GF-D8 (cell line): ENCODE data around the gene SH3PXD2B.

Source experiments
- DNase-seq: peaks from one replicate; lab custom pipeline; 2025; lab: John Stamatoyannopoulos, UW

Gene SH3PXD2B

DNA sequence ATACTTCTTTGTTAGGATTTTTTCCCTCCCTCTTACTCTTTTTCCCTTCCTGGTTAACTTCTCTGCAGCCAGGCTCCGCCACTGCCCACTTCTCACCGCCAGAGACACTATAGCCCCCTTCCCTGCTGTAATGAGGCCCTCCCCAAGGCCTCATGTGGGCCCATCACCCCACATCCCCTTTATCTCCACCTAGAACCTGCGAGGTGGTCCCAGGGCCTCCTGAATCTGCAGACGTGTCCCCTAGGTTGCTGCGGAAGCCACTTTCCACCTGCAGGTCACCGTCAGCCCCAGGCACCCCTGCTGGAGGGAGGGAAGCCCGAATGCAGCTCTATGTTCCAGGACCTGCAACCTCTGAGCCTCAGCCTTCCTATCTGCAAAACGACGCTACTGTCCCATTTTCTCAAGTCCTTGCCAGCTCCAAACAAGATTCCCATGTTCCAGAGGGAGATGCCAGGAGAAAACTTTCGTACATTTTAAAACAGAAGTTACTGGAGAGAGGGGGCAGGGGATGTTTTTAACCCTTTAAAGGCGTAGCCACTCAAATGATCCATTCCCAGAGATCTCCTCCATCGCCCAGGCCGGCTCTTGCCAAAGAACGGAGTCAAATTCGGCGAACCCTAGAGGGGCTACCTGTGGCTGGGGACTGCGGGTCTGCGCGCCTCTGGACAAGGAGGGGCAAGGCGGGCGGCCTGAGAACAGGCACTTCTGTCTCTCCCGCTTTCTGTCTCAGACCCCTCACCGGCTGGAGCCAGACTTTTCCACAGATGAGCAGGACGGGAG is 929 bp downstream of the SH3PXD2B start:
- DNase-seq = no peak

DNA sequence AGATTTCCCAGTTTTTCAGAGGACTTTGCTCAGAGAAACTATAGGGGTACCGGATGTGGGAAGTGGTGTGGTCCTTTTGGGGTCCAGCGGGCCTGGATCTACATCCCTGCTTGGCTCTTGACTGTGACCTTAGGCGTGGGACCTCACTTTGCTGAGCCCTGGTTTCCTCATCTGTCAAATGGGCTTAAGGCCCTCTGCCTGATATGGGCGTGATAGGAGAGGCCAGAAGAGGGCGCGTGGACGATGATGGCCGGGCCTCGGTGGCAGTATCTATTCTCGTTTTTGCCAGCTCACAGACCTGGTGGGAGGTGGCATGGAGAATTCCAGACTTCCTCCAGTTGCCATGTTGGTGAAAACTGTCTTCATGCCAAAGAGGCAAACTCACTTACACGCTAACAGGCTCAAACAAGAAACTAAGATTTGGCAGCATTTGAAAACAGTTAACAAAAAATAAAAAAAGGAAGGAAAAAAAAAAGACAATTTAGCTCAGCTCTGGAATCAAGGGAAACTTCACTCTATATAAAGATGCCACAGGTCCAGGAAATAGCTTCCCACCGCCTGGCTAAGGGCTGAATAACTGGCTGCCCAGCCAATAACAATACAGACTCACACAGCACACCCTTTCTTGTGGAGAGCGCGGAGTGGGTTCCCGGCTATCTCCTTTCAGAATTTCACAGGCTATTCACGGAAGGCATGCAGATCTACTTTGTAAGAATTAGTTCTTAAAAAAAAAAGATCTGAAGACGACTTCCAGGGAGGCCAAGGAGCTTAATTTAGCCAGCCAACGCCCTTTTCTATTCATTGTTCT is 1.7 kb downstream of the SH3PXD2B start:
- DNase-seq = no peak

DNA sequence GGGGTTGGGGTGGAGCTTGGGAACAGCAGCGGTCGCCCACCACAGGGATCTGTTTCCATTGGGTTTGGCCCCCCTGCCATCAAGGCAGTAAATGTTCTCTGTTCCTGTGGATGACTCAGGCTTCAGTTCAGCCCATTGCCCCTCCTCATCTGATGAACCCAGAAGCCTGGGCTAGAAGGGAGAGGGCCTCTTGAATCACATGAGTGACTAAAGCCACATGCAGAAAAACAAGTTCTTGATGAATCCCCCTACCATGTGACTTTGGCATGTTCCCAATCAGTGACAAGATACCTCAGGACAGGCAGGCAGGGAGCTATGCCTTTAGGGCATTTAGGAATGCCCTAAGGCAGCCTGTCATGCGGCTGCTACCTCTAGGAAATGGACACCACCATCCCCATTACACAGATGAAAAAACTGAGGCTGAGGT is 2.5 kb downstream of the SH3PXD2B start:
- DNase-seq = no peak

DNA sequence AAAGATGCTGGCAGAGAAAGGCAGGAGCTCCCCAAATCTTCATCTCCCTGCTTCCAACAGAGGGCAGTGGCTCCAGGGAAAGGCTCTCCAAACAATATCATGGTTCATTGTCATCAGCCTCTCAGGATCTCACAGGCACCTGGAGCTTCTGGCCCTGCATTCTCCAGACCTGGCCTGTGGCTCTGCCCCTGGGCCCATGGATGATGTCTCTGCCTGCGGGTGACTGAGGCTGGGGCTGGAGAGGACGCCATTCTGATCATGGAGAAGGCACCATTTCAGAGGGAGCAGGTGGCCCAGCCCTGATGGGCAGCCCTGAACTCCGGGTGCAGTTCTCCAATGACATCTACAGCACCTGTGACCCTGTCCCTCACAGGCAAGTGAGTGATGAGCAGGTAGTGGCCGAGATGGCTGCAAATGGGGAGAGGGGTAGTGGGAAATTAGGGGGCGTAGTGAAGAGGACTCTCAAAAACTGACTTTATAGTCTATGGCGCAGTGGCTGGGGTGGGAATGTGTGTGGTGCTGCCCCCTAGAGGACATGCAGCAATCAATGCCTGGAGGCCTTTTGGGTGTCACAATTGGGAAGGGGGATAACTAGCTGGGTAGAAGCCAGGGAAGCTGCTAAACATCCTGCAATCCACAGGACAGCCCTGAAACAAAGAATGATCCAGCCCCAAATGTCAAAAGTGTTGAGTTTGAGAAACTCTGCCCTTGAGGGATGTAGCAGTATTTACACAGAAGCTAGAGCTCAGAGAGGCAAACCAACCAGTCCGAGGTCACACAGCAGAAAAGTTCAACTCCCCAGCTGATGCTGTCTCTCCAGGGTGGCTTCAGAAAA is 3.2 kb downstream of the SH3PXD2B start:
- no peak for DNase-seq

DNA sequence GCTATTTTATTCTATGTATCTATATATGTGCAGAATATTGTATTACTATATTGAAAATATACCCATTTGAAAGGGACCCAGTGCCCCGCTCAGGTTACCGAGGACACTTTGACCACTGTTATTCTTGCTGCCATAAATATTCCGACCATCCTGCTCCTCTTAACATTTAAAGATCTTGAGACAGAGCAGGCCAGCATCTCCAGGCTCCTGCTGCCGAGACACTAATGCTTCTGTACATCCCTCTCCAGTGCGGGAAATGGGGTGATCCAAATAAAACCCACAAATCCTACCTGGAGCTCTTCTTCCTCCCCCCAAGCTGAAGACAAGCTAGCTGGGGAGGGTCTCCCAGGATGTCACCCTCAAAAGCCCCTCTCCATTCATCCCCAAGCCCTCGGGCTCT is 3.9 kb downstream of the SH3PXD2B start:
- no peak for DNase-seq

DNA sequence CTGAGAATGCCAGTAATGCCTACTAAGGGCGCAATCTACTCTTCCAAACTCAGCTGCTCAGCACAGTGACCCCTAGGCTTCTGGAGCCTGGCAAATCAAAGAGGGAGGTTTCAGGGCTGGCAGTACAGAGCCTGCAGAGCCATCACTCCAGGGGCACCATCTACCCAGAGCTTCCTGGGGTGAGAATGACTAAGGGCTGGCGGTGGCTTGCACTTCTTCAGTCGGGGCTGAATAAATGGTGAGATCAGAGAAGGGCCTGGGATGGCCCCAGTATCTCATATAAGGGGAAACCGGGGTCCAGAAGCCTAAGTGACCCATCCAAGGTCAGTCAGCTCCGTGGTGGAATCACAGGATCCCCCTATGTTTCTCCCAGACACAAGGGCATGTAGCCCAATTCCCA is 5.3 kb downstream of the SH3PXD2B start:
- no peak for DNase-seq

DNA sequence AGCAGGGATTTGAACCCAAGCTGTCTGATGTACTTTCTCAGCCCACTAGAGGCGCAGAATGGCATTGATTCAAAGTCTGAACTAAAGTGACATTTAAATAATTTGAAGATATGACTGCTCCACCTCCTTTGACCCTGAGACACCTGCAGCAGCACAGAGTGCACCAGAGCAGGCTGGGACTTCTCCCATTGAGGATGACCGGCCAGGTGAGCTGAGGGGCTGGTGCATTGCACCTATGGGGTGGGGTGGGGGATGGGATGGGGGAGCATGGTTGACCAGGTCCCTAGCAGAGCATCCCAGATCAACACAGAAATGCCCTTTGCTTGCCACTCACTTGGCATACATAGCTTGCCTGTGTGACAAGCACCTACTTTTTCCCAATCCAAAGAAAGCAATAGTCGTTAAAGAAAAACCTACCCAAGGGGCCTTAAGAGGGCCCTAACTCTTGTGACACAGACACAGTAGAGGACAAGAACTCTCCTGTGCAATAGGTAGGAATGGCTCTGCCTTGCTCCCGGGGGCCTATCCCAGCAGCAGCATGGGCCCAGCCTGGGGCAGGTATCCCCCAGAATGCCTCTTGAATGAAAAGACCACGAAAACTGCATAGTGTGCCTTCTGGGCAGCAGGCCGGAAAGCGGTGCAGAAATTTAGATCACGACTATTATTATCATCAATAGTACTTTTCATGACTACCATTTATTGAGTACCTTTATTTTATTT is 6.5 kb downstream of the SH3PXD2B start:
- no peak for DNase-seq

DNA sequence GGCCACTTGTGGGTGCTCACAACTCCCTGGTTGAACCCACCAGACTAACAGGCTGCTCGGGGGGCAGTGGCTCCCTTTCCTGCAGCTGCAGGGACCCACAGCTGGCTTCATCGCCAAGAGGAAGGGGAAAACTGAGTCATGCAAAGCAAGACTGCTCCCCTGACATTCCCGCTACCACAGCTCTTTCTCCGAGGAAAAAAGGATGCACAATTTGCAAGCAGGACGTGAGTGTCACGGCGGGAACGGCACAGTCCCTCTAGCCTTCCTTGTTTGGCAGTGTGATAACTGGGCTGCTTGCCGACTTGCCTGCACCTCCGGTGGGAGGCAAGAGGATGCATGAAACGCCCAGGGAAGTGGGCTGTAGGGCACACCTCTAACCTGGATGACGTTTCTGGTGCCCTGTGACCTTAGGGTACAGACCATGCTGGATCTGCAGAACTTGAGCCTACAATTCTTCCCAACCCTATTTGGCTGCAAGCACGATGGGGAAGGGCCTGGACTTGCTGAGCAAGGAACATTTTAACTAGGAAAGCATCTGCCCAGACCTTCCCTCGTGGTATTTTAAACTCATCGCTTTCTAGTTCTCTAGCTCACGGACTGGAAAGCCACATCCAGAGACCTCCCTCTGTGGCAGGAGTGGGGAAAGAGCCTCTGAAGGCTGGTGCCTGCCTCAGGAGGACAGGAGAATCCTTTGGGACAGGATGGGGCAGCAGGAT is 7.8 kb downstream of the SH3PXD2B start:
- no peak for DNase-seq

DNA sequence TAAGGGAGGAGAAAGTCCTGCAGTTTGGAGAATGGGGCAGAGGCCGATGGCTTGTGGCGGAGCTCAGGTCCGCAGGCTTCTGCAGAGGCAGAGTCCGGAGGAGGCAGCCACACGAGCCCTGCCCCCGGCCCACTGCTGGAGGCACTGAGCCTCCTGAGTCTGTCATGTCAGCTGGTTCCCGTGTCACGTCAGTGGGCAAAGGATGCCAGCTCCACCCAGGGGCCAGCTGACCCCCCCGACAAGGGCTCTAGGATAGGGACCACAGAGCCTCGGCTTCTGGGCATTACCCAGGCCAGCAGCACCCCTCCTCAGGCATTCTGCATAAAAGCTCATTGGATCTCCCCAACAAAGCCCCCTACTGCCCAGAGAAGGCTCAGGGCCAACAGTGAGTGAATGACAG is 8.5 kb downstream of the SH3PXD2B start:
- DNase-seq = no peak

DNA sequence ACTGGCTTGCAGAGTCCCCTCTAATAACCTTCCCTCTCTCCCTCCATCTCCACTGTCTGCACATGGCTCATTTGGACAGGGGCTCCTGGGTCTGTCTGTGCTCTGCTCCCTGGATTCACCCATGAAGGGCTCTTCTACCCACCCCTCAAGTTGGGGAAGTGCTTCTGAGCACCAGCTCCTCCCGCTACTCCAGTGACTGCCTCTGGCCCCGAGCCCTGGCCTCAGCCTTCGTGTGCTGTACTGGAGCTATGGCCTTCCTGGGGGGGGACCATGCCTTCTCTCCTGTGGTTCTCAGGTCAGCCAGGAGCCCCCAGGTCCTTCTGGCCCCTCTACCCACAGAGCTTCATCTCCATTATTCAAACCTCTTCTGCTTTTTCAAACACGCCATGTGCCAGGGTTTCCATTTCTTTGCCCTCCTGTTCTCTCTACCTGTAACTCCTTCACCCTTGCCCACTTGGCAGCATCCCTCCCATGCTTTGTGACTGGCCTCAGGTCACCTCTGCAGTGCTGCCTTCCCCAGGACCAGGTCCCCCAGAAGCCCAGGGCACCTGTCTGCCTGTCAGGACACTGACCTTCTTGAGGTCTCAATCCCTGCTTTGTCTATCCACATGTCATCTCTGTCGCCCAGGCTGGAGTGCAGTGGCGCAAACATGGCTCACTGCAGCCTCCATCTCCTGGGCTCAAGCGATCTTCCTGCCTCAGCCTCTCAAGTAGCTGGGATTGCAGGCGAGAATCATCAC is 9.5 kb downstream of the SH3PXD2B start:
- DNase-seq = no peak

DNA sequence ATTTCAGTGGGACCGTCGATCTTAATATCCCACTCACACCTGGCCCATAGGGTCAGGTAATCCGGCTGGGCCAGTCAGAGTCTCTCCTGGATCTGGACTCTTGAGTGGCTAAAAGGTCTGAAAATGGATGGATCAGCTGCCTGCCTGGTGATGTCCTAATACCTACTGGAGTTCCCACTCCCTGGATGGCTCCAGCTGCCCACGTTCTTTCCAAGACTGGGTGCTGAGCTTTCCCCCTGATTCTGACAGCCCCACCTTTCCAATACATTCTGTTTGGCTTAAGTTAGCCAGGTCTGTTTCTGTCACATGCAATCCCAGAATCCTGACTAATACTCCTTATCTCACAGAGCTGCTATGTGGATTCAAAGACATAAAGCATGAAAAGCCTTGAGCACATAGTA is 10.2 kb downstream of the SH3PXD2B start:
- DNase-seq = no peak

DNA sequence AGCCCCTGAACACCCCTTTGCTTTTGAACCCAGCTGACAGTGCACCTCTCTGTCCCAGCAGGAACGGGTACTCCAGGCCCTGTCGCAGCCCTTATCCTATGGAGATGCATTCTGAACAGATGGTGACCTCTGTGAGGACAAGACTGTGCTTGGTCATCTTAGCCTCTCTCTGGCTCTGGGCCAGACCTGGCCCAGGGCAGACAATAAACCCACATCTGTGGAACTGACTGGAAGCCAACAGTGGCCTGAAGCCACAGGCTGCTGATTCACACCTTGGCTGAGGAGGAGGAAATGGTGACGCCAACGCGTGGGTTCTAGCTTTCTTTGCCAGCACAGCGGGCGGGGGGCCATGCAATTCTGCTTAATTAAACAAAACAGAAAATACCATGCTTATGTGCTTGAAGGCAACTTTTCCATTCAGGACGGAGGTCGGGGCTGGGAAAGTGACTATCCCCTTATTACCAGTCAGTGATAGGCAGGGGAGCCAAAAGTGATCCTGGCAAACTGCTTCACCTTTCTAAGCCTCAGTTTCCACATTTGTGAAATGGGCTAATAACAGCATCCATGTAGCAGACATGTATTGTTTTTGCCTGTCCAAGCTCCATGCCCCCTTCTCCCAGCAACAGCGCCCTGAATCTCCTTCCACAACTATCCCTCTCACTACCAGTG is 10.8 kb downstream of the SH3PXD2B start:
- no peak for DNase-seq

DNA sequence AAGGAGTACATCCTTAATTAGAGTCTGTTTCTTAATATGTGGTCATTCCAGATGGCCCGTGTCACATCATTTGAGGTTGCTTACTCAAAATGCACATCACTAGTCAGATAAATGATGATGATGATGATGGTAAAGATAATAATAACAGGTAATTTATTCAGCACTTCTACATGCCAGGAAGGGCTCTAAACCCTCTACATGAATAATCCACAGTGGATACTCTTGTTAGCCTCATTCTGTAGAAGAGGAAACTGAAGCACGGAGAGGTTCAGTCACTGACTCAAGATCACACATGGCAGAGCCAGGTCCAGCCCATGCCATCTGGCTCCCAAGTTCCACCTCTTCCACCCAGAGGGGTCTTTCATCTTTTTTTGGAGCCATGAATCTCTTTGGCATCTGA is 11.7 kb downstream of the SH3PXD2B start:
- no peak for DNase-seq

DNA sequence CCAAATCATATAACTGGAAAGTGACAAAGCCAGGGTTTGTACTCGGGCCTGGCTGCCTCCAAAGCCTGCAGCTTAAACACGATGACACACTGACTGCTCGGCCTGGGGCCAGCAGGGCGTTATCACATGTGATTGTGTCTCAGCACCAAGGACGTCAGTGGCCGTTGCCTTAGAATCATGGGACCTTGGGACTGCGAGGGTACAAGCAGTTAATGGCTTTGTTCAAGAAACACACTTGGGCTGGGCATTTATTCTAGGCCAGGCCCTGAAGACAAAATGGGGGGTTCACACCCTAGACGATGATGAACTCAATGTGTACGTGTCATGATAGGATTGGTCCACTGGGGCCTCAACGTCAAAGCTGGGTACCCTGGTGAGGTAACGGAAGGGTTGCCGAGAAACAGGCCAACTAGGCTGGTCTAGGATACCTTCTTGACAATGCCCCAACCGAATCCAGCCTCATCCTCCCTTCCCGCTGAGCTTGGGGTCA is 13.0 kb downstream of the SH3PXD2B start:
- DNase-seq = no peak

DNA sequence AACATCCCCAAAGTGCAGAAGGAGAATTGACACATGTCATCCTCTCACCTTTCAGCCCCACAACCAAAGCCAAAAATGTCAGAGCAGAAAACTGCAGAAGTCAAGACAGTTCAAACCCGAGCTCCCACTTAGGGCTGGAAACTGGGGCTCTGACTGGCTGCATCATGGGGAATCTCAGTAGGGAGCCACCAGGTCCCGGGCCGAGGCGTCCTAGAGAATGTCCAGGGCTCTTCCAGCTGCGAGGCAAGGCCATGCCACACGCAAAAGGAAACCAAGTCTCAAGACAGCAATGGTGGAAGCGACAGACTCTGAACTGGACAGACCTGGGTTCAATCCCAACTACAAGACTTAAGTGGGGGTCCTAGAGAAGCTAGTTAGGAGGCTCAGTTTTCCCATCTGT is 13.8 kb downstream of the SH3PXD2B start:
- no peak for DNase-seq

DNA sequence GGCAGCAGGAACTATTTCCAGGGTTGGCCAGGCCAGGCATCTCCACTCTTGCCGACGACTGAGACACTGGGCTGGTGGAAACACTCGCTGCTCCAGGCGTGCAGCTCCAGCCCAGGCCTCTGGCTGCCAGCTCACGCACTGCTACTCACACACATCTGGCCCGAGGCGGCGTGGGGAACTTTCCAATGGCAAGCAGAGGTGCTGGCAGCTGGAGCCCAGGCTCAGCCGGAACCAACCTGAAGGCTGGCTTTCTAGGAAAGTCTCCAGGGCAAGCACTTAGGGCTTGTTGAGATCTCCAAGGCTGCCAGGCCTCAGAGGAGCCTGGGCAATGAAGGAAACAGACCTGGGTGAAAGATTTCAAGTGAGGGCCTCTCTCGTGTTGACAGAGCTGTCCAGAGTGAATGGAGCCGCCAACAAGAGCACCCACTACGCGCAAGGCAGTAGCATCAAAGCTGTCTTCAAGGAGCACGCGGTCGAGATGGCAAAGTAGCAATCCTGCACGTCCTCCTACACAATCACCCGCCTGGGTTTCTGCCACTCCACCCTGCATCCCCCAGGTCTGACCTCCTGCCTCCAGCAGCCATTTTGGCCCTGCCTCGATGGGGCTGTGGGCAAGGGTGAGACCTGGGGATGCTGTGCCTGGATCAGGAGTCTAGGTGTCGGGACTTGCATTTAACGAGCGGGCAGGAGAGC is 14.4 kb downstream of the SH3PXD2B start:
- no peak for DNase-seq

DNA sequence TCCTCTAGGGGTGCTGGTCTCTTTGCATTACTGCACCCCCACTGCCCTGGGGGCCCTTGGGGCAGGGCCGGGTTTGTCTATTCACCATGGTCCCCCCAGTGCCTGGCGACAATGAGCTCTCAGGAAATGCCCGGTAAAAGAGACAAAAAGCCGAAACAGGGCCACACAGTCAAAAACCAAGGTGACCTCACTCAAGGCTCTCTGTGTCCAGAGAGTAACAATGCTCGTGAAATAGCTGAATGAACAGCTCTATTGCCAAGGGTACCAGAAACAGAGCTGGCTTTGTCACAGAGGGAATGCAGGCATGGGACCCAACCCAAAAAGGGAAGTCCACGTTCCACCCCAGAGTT is 16.0 kb downstream of the SH3PXD2B start:
- no peak for DNase-seq

DNA sequence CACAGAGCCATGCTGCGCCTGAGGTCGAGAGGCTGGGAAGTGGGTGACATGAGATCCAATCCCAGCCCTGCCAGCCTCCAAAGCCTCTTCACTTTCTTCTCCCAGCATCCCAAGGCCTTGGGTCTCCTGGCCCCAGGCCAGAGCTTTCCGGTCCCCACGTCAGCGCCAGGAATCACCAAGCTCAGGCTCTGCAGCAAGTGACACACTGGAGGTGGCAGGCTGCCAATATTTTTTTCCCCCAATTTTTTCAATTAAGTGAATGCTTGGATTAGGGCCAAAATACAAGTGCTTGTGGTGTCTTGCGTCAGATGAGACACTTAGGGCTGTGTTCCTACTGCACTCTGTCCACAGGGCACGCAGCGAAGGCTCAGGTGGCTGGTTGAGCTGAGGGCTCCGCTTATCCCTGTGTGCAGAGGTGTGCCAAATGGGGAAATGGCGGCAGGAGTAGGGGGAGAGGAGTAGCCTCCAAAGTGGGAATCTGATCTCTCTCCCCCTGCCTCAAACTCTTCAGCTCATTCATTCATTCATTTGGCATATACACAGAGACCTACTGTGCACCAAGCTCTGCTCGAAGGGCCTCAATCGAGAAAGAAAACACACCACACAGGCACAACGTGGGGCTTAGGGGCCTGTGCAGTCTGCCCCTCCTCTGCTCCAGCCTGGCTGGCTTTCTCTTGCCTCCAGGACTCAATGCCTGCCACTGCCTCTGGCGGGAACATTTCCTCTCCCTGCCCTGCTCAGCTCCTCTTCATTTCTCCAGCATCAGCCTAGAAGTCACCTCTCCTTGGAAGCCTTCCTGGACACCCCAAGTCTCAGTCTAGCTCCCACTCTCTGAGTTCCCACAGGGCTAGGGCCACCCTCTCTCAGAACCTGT is 16.6 kb downstream of the SH3PXD2B start:
- DNase-seq = no peak
